SK-N-SH treated with all-trans-retinoic acid at 6 μM for 48 hours (cell line): ENCODE results near the gene KLHL17.

Experiments
- ATAC-seq: fragments of 200-7000 bp; cut with Tn5 transposase; 3 replicates; pipeline ENCODE4 v1.9.1; 2020; ENCODE audit warnings: mild to moderate bottlenecking, moderate library complexity
- ARNTL ChIP-seq: fragments of 450-650 bp; formaldehyde crosslinking; IDR thresholded peaks from 2 replicates; pipeline ENCODE4 v1.5.0; 2020; ENCODE audit warnings: low read depth, mild to moderate bottlenecking, moderate library complexity, borderline replicate concordance
- BACH2 ChIP-seq: fragments of 250-450 bp; sonication (Bioruptor Pico); IDR thresholded peaks from 2 replicates; pipeline ENCODE4 v1.9.0; 2021; ENCODE audit warnings: mild to moderate bottlenecking, borderline replicate concordance
- CREB5 ChIP-seq: fragments of 250-450 bp; sonication (Bioruptor Pico); IDR thresholded peaks from 2 replicates; pipeline ENCODE4 v1.5.1; 2020; ENCODE audit warnings: low read depth, mild to moderate bottlenecking, moderate library complexity
- CSDC2 ChIP-seq: fragments of 250-450 bp; sonication (Bioruptor Pico); IDR thresholded peaks from 2 replicates; pipeline ENCODE4 v1.5.0; 2020; ENCODE audit warnings: mild to moderate bottlenecking, moderate library complexity
- ESRRG ChIP-seq: fragments of 250-450 bp; sonication (Bioruptor Pico); IDR thresholded peaks from 2 replicates; pipeline ENCODE4 v1.6.1; 2021; ENCODE audit warnings: mild to moderate bottlenecking
- GLIS3 ChIP-seq: fragments of 250-450 bp; sonication (Bioruptor Pico); IDR thresholded peaks from 2 replicates; pipeline ENCODE4 v1.5.0; 2020; ENCODE audit warnings: mild to moderate bottlenecking, moderate library complexity
- ISL1 ChIP-seq: fragments of 250-450 bp; sonication (Bioruptor Pico); IDR thresholded peaks from 2 replicates; pipeline ENCODE4 v2.1.2; 2022; ENCODE audit warnings: mild to moderate bottlenecking, moderate library complexity
- OSR1 ChIP-seq: fragments of 250-450 bp; sonication (Bioruptor Pico); IDR thresholded peaks from 2 replicates; pipeline ENCODE4 v1.8.0; 2022; ENCODE audit warnings: moderate library complexity, mild to moderate bottlenecking, inconsistent platforms
- PATZ1 ChIP-seq: fragments of 250-450 bp; sonication (Bioruptor Pico); IDR thresholded peaks from 2 replicates; pipeline ENCODE4 v1.8.0; 2020; ENCODE audit warnings: mild to moderate bottlenecking, moderate library complexity, borderline replicate concordance
- POU6F1 ChIP-seq: fragments of 250-450 bp; sonication (Bioruptor Pico); IDR thresholded peaks from 2 replicates; pipeline ENCODE4 v1.8.0; 2021; ENCODE audit warnings: low read depth, mild to moderate bottlenecking, moderate library complexity, borderline replicate concordance
- PPARA ChIP-seq: fragments of 250-450 bp; sonication (Bioruptor Pico); IDR thresholded peaks from 2 replicates; pipeline ENCODE4 v1.5.0; 2020; ENCODE audit warnings: mild to moderate bottlenecking, borderline replicate concordance
- RARB ChIP-seq: fragments of 250-450 bp; sonication (Bioruptor Pico); IDR thresholded peaks from 2 replicates; pipeline ENCODE4 v1.8.0; 2021; ENCODE audit warnings: mild to moderate bottlenecking, moderate library complexity
- SNAI2 ChIP-seq: fragments of 250-450 bp; sonication (Bioruptor Pico); IDR thresholded peaks from 2 replicates; pipeline ENCODE4 v1.5.0; 2020; ENCODE audit warnings: mild to moderate bottlenecking, moderate library complexity
- TCF4 ChIP-seq: fragments of 250-450 bp; sonication (Bioruptor Pico); IDR thresholded peaks from 2 replicates; pipeline ENCODE4 v1.8.0; 2021; ENCODE audit warnings: mild to moderate bottlenecking, moderate library complexity, borderline replicate concordance
- TOX ChIP-seq: fragments of 250-450 bp; sonication (Bioruptor Pico); IDR thresholded peaks from 2 replicates; pipeline ENCODE4 v1.8.0; 2021; ENCODE audit warnings: mild to moderate bottlenecking, moderate library complexity, borderline replicate concordance
- TSHZ2 ChIP-seq: fragments of 250-450 bp; sonication (Bioruptor Pico); IDR thresholded peaks from 2 replicates; pipeline ENCODE4 v1.5.0; 2020; ENCODE audit warnings: mild to moderate bottlenecking, moderate library complexity
- ZC3H10 ChIP-seq: fragments of 250-450 bp; sonication (Bioruptor Pico); IDR thresholded peaks from 2 replicates; pipeline ENCODE4 v1.5.1; 2021; ENCODE audit warnings: mild to moderate bottlenecking, moderate library complexity
- ZFP3 ChIP-seq: fragments of 250-450 bp; sonication (Bioruptor Pico); IDR thresholded peaks from 2 replicates; pipeline ENCODE4 v1.5.0; 2020; ENCODE audit warnings: mild to moderate bottlenecking, moderate library complexity
- ZFP30 ChIP-seq: fragments of 450-650 bp; formaldehyde crosslinking; IDR thresholded peaks from 2 replicates; pipeline ENCODE4 v1.5.0; 2022; ENCODE audit warnings: mild to moderate bottlenecking, moderate library complexity
- ZNF8 ChIP-seq: fragments of 450-650 bp; formaldehyde crosslinking; IDR thresholded peaks from 2 replicates; pipeline ENCODE4 v1.5.0; 2020; ENCODE audit warnings: mild to moderate bottlenecking, moderate library complexity

KLHL17 gene

GRCh38 chr1:983798-984475 lies 23.6 kb downstream of the KLHL17 start:
- TF ChIP-seq BACH2 (CRISPR knock-in tag) (no peak), PPARA (CRISPR knock-in tag) (no peak), GLIS3 (CRISPR knock-in tag) (no peak), PATZ1 (CRISPR knock-in tag) (no peak), ARNTL (CRISPR knock-in tag) (no peak), ZFP30 (CRISPR knock-in tag) (no peak), TSHZ2 (CRISPR knock-in tag) (no peak), ZFP3 (CRISPR knock-in tag) (no peak), POU6F1 (CRISPR knock-in tag) (no peak), CREB5 (no peak), SNAI2 (CRISPR knock-in tag) (no peak), TOX (CRISPR knock-in tag) (no peak), ISL1 (no peak)
- ATAC-seq, result peak; percentile 74

- TF ChIP-seq BACH2 (CRISPR knock-in tag), result no peak
- no peak for TF ChIP-seq CREB5
- no peak for TF ChIP-seq ARNTL (CRISPR knock-in tag)
- no peak for TF ChIP-seq ZNF8 (CRISPR knock-in tag)
- no peak for TF ChIP-seq ZC3H10 (CRISPR knock-in tag)
- no peak for TF ChIP-seq ESRRG (CRISPR knock-in tag)
- TF ChIP-seq PATZ1 (CRISPR knock-in tag), result no peak
- TF ChIP-seq ZFP3 (CRISPR knock-in tag), result no peak
- no peak for TF ChIP-seq OSR1
- no peak for TF ChIP-seq GLIS3 (CRISPR knock-in tag)
- TF ChIP-seq RARB (CRISPR knock-in tag), result no peak
- TF ChIP-seq TCF4 (CRISPR knock-in tag), result no peak
- TF ChIP-seq ISL1, result no peak
- no peak for TF ChIP-seq PPARA (CRISPR knock-in tag)
- no peak for TF ChIP-seq CSDC2 (CRISPR knock-in tag)
- TF ChIP-seq ZFP30 (CRISPR knock-in tag), result no peak
- peak; percentile 17 for ATAC-seq
Observed at GRCh38 chr1:984476-984814, 24.1 kb downstream of the KLHL17 start.
